ENCODE results near the gene SLC25A33.
"Not testable (repeated sequence)": the region's sequence is repeated elsewhere in the genome, so short reads cannot be mapped to it uniquely, and the experiment has no call there.

The SLC25A33 gene

DNA sequence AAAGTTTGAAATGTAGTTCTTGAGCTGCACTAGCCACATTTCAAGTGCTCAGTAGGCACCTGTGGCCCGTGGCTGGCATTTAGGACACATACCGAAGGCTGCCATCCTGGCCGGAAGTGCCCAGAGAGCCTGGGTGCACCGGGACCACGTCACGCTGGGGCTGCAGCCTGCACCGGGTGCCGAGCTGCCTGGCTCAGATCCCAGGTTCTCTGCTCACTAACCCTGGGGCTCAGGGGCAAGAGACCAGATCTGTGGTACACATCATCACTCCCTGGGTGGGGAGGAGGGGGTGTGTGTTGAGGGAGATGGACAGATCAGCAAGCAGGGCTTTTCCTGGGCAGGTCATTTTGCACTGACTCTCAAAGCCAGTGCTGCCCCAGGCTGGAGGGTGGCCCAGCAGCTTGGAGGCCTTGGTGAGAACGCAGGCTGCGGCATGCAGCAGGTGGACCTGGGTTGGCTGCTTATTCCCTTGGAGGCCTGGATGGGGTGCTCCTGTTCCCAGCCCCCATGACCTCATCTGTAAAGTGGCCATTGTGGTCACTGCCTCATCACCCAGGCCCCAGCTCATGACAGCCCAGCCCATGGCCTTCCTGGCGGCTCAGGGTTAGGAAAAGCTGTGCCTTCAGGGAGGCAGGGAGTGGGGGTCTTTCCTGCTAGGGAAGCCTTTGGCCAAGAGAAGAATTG lies 73.0 kb downstream of the SLC25A33 start:
- Mint-ChIP-seq H3K36me3 (no peaks in the 10 kb centered on the region), H3K27ac (no peak overlapping the region), H3K27me3 (no peaks in the 10 kb centered on the region), H3K4me3 (no peak overlapping the region), H3K4me1 (ENCODE audit: low read depth) (no peaks in the 10 kb centered on the region), H3K9me3 (ENCODE audit: low read depth) (no peaks in the 10 kb centered on the region)

DNA sequence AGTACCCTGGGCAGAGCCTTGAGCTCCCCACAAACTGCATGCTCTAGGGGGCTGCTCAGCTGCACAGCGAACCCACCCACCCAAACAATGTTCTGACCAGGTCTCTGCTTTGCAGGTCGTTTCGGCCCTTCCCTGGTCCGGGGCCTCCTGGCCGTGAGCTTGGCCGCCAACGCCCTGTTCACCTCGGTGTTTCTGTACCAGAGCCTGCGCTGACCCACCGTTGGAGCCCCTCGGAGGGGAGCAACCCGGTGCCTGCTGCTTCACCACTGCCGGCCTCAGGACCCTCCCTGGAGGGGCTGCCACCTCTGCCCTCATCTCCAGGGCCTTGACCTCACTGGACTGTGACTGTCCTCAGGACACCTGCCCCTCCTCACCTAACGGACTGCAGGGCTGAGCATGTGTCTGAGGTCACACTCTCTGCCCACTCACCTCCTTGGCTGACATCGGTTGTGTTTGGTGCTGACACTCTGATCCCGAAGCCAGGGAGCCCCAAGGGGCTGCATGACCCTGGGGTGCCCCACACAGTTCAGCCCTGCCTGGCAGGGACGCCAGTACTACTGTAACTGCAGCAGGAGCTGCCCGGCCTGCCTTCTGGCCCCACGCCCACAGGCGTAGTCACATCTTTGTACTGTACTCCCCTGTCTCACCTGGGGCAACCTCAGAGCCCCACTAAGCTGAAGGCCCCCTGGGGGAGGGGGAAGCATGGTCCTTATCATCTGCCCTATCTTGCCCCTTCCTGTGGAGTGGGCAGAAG lies 73.8 kb downstream of the SLC25A33 start:
- Mint-ChIP-seq H3K9me3 (ENCODE audit: low read depth) (no peaks in the 10 kb centered on the region), H3K27me3 (no peaks in the 10 kb centered on the region), H3K4me1 (ENCODE audit: low read depth) (no peaks in the 10 kb centered on the region), H3K4me3 (no peak overlapping the region), H3K27ac (no peak overlapping the region), H3K36me3 (no peaks in the 10 kb centered on the region)

DNA sequence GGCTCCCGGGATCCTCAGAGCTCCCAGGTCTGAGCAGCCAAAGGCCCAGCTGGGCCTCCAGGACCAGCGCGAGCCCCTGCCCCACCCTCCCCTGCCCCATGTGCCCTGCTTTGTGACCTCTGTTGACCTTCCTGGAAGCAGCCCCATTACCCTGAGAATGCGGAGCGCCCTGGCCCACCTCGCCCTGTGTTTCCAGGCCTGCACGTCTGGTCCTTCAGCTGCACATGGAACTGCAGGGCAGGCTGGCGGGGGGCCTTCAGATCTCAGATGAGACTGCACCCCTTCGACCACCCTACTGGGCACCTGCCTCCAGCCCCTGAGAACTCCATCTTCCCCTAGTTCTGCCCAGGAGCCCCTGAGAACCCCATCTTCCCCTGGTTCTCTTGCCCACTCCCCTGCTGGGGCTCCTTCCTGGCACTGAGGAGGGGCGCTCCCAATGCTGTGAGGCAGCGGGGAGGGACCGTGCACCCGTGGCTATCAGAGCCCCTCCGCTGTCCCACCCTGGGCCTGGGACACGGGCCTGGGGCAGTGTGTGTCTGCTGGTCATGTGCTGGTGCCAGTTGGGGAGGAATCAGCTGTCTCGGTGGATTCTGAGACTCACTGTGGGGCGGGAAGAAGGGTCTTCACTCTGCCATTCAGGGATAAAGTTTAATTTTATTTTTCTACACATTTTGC lies 74.5 kb downstream of the SLC25A33 start:
- H3K9me3 Mint-ChIP-seq (ENCODE audit: low read depth): no peaks in the 10 kb centered on the region
- no peak overlapping the region for H3K4me3 Mint-ChIP-seq
- H3K36me3 Mint-ChIP-seq: no peaks in the 10 kb centered on the region
- H3K4me1 Mint-ChIP-seq (ENCODE audit: low read depth): no peaks in the 10 kb centered on the region
- no peaks in the 10 kb centered on the region for H3K27me3 Mint-ChIP-seq
- H3K27ac Mint-ChIP-seq: no peak overlapping the region

DNA sequence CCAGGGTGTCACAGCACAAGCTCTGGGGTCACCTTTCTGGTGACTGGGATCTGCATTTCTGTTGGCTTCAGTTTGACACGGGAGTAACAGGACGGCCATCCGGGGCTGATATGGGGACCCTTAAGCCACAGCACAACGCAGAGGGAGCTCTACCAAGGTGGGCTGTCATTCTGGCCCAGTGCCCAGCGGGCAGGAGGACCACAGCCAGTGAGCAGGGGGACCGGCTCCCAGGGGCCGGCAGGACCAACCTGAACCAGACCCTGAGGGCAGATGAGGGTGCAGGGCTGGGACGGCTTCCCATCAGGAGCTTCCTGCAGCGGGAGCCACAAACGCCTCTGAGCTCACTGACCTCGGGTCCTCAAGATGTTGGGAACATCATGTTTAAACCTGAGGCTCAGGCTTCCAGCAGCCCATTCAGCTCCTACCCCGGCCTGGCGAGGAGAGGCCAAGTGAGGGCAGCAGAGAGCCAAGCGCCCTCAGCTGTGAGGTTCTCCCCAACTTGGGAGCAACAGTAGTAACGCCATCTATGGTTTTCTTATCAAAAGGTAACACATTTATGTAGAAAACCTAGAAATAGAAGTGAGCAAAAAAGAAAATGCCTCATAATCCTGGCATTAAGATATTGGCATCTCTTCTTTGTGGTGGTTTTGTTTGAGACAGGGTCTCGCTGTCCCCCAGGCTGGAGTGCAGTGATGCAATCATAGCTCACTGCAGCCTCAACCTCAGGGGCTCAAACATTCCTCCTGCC lies 76.2 kb downstream of the SLC25A33 start:
- no peak overlapping the region for H3K27ac Mint-ChIP-seq
- no peaks in the 10 kb centered on the region for H3K4me1 Mint-ChIP-seq (ENCODE audit: low read depth)
- H3K27me3 Mint-ChIP-seq: no peaks in the 10 kb centered on the region
- H3K36me3 Mint-ChIP-seq: no peaks in the 10 kb centered on the region
- H3K4me3 Mint-ChIP-seq: no peak overlapping the region
- H3K9me3 Mint-ChIP-seq (ENCODE audit: low read depth): no peaks in the 10 kb centered on the region

DNA sequence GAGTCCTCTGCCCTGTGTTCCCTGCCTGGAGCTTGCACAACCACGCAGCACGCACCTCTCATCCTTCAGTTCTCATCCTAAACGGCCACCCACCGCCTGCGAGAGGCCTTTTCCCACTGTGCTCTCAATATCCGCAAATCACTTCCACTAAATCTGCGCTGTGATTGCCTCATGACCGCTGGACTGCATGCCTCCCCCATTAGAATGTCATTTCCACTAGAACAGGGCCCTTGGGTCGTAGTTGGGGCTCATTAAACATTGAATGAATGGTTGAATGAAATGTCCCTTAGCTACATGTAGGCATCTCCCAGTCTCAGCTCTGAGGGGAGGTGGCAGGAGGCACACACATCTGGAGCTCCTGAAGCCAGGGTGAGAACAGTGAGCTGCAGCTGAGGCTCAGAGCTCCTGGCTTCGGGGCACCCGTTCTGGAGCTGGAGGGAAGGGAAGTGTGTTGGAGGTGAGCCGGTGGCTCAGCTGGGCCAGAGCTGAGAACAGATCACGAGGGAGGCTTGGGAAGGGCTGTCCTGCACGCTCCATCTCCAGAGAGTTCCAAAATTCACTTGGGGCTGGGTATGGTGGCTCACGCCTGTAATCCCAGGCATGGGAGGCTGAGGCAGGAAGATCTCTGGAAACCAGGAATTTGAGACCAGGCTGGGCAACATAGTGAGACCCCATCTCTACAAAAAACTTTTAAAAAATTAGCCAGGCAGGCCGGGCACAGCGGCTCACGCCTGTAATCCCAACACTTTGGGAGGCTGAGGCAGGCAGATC lies 79.8 kb downstream of the SLC25A33 start:
- H3K36me3 Mint-ChIP-seq: no peaks in the 10 kb centered on the region
- no peaks in the 10 kb centered on the region for H3K27me3 Mint-ChIP-seq
- no peaks in the 10 kb centered on the region for H3K9me3 Mint-ChIP-seq (ENCODE audit: low read depth)
- H3K4me1 Mint-ChIP-seq (ENCODE audit: low read depth): no peaks in the 10 kb centered on the region
- H3K4me3 Mint-ChIP-seq: no peak overlapping the region
- H3K27ac Mint-ChIP-seq: no peak overlapping the region

DNA sequence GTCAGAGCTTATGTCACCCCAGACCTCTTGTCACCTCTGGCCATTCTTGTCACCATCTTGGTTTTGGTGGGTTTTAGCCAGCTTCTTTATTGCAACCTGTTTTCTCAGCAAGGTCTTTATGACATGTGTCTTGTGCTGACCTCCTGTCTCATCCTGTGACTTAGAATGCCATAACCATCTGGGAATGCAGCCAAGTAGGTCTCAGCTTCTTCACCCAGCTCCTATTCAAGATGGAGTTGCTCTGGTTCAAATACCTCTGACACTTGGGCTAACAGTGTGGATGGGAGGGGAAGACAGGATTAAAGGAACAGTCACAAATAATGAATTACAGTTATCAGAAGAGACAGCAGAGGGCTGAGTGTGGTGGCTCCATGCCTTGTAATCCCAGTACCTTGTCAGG lies 81.8 kb downstream of the SLC25A33 start:
- H3K36me3 Mint-ChIP-seq: no peaks in the 10 kb centered on the region
- H3K27ac Mint-ChIP-seq: no peak overlapping the region
- no peaks in the 10 kb centered on the region for H3K9me3 Mint-ChIP-seq (ENCODE audit: low read depth)
- H3K4me1 Mint-ChIP-seq (ENCODE audit: low read depth): peaks cover 2% of the 10 kb centered on the region
- no peaks in the 10 kb centered on the region for H3K27me3 Mint-ChIP-seq
- no peak overlapping the region for H3K4me3 Mint-ChIP-seq

DNA sequence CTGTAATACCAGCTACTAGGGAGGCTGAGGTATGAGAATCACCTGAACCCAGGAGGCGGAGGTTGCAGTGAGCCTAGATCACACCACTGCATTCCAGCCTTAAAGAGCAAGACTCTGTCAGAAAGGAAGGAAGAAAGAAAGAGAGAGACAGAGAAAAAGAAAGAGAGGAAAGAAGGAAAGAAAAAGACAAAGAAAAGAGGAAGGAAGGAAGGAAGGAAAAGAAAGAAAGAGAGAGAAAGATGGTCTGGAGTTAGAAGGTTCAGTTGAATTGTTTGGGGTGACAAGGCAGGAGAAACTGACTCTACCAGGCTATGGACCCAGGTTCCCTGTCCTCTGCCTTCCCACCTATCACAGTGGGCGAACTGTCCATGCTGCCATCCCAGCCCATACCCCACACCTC lies 84.8 kb downstream of the SLC25A33 start:
- Mint-ChIP-seq H3K27me3 (no peaks in the 10 kb centered on the region), H3K9me3 (ENCODE audit: low read depth) (no peaks in the 10 kb centered on the region), H3K4me3 (no peak overlapping the region), H3K4me1 (ENCODE audit: low read depth) (peaks cover 23% of the 10 kb centered on the region), H3K36me3 (no peaks in the 10 kb centered on the region), H3K27ac (no peak overlapping the region)

DNA sequence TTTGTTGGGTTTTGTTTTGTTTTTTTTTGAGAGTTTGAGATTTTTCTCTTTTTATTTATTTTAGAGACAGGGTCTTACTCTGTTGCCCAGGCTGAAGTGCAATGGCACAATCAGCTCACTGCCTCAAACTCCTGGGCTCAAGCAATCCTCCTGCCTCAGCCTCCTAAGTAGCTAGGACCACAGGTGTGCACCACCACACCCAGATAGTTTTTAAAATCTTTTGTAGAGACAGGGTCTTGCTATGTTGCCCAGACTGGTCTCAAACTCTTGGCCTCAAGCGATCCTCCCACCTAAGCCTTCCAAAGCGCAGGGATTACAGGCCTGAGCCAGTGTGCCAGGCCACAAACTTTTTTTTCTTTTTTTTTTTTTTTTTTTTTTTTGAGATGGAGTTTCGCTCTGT lies 85.8 kb downstream of the SLC25A33 start:
- not testable (repeated sequence) for H3K36me3 Mint-ChIP-seq; H3K4me3 Mint-ChIP-seq; H3K27me3 Mint-ChIP-seq; H3K9me3 Mint-ChIP-seq (ENCODE audit: low read depth); H3K27ac Mint-ChIP-seq
- H3K4me1 Mint-ChIP-seq (ENCODE audit: low read depth): peaks cover 28% of the 10 kb centered on the region

DNA sequence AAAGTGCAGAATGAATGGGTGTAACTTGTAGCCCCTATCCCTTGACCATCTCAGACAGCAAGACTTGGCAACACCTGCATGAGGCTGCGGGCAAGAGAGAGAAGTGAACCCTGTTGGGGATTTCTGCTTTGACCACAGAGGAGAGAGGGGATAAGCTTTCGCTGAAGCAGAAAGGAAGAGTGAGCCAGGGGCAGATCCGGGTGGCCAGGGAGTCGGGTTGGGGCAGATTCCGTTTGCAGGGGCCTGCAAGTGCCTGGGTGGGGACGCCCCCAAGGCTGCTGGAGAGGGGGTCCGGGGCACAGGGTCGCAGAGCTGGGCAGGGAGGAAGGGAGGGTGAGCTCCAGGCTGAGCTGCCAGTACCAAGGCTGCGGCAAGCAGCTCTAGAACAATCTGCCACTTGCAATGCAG lies 86.9 kb downstream of the SLC25A33 start:
- Mint-ChIP-seq H3K36me3 (peaks cover 3% of the 10 kb centered on the region), H3K4me3 (peak overlapping the region; percentile 99), H3K27ac (peak overlapping the region; percentile 68), H3K4me1 (ENCODE audit: low read depth) (peaks cover 38% of the 10 kb centered on the region), H3K9me3 (ENCODE audit: low read depth) (no peaks in the 10 kb centered on the region), H3K27me3 (no peaks in the 10 kb centered on the region)

DNA sequence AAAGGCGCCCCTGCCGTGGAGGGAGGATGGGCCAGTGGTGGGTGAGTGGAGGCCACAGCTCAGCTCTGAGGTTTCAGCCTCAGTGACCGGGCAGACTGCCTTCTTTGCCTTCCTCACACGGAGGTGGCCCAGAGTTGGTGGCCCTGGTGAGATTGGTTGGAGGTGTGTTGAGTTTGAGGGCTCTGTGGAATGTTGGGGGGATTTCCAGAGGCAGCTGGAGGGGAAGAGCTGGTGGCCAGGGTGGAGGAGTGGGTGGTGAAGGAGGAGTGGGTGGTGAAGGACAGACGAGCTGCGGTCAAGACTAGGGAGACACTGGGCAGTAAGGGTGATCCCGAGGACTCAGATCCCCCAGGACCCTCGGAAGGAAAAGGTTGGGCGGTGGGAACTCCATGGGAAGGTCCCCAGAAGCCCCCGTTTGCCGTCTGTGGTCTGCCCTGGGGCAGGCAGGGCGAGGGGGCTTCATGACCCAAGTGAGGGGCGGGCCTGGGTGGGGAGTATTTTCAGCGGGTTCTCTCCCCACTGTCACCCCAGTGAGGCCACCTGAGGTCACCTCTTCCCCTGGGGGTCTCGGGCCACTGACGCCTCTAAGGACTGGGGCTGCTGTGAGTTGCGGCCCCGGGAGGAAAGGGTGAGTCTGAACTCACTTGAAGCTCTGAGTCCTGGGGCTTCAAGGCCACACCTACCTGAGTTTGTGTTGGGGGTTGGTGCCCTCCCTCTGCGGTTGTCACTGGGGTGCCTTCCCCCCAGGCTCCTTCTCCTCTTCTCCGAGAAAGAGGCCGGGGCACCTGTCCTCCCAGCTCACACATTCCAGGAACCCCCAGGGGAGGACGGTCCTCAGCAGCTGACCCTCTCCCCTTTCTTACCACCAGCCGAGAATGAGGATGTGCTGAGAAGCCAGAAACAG lies 89.5 kb downstream of the SLC25A33 start:
- H3K27ac Mint-ChIP-seq: peak overlapping the region; percentile 98
- H3K36me3 Mint-ChIP-seq: peaks cover 3% of the 10 kb centered on the region
- H3K27me3 Mint-ChIP-seq: no peaks in the 10 kb centered on the region
- peak overlapping the region; percentile 99 for H3K4me3 Mint-ChIP-seq
- peaks cover 61% of the 10 kb centered on the region for H3K4me1 Mint-ChIP-seq (ENCODE audit: low read depth)
- H3K9me3 Mint-ChIP-seq (ENCODE audit: low read depth): no peaks in the 10 kb centered on the region

DNA sequence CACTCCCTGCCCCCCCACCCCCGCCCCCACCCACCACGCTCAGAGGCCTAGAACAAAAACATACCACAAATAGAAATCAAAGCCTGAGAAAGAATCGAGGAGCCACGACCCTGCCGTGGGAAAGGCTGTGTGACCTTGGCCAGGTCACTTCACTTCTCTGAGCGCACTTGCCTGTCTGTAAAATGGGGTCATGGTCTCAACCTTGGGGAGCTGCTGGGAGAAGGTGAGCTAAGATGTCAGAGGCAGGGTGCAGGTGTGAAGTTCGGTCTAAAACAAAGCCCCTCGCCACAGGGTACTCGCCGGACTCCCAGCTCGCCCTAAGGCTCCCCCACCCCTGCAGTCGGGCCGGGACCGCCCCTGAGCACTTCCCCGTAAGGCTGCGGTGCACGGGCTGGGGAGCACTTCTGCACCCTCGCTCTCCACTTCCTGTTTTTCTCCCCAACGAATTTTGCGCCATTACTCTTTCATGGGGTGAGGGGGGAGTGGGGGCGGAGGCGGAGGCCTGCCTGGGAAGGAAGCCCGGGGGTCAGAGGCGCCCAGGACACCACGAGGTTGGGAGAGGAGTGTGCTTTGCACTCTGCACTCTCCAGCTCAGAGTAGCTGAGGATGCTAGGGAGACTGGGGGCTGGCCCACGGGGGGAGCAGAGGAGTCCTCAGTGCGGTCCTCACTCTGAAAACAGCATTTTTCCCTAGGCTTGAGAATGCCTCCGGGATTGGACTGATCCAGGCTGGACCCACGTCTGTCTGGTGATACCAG lies 90.4 kb downstream of the SLC25A33 start:
- Mint-ChIP-seq H3K9me3 (ENCODE audit: low read depth) (no peaks in the 10 kb centered on the region), H3K4me3 (peak overlapping the region; percentile 99), H3K27me3 (no peaks in the 10 kb centered on the region), H3K36me3 (peaks cover 3% of the 10 kb centered on the region), H3K4me1 (ENCODE audit: low read depth) (peaks cover 70% of the 10 kb centered on the region), H3K27ac (peak overlapping the region; percentile 98)

DNA sequence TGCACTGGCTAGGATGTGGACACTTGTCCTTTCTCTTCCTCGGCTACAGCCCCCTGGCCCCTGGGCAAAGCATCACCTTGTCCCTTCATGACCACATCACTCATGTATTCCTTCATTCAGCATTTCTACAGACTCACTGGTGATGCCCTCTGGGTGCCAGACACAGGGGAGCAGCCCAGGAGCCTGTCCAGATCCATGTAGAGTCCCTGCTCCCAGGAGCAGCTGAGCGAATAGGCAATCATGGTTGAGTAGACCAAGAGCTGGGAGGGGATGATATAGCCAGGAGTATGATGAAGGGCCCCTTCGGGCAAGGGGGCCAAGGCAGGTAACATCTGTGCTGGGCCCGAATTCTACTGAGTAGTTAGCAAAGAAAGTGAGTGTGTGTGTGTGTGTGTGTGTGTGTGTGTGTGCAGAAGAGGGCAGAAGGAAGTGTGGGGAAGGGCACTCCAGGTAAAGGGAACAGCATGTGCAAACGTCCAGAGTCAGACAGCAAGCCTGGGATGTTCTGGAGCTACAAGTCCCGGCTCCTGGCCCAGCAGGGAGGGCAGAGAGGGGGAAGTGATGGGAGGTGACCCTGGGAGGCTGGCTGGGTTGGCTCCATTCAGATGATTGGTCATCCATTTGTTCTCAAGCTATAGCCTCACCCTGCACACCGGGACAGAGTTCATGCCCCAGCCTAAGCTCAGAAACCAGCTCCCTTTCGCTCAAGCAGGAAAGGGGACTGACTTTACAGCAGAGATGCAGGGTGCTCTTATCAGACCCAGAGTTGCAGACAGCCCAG lies 91.3 kb downstream of the SLC25A33 start:
- Mint-ChIP-seq H3K27me3 (no peaks in the 10 kb centered on the region), H3K4me3 (peak overlapping the region; percentile 99), H3K27ac (peak overlapping the region; percentile 98), H3K4me1 (ENCODE audit: low read depth) (peaks cover 79% of the 10 kb centered on the region), H3K9me3 (ENCODE audit: low read depth) (no peaks in the 10 kb centered on the region), H3K36me3 (peaks cover 5% of the 10 kb centered on the region)
